ENCODE data around the gene SLC35B2. TPM values are rescaled to one million over a fixed set of nuclear protein-coding genes. Genes with fewer than 3 reads are reported as not detected.

Gene SLC35B2
- total RNA-seq, 1 experiment from 2014 or later = 30.0 TPM

- no peak for DNase-seq
- Histone ChIP-seq H3K27me3 (ENCODE audit: low read length) (no peaks in the 10 kb centered on the region), H4K20me1 (ENCODE audit: insufficient read depth, low read depth, low read length) (no peaks in the 10 kb centered on the region), H3K4me3 (ENCODE audit: low read length) (no peak overlapping the region), H3K9me2 (replicated peaks; ENCODE audit: insufficient read depth, low read length) (no peaks in the 10 kb centered on the region), H3K79me2 (ENCODE audit: low read length) (peaks cover 39% of the 10 kb centered on the region), H3K4me2 (ENCODE audit: low read depth, low read length, poor library complexity, severe bottlenecking) (no peak overlapping the region), H3K36me3 (ENCODE audit: insufficient read depth, low read length) (no peaks in the 10 kb centered on the region; the same call in 1 of the 2 replicates), H3K4me1 (ENCODE audit: low read length) (peaks cover 35% of the 10 kb centered on the region), H3K9ac (ENCODE audit: low read length) (no peak overlapping the region), H3K9me3 (ENCODE audit: low read length) (no peaks in the 10 kb centered on the region), H3K27ac (ENCODE audit: low read length) (no peak overlapping the region), H2AFZ (ENCODE audit: low read length) (no peak overlapping the region)
Observed at GRCh38 chr6:44227148-44227793, 30.1 kb downstream of the SLC35B2 start.

- peaks cover 39% of the 10 kb centered on the region for H3K79me2 ChIP-seq (ENCODE audit: low read length)
- no peaks in the 10 kb centered on the region for H3K9me2 ChIP-seq (replicated peaks; ENCODE audit: insufficient read depth, low read length)
- H3K36me3 ChIP-seq (ENCODE audit: insufficient read depth, low read length) = no peaks in the 10 kb centered on the region; the same call in 1 of the 2 replicates
- no peak overlapping the region for H3K4me3 ChIP-seq (ENCODE audit: low read length)
- peak overlapping the region; percentile 92 for H3K4me2 ChIP-seq (ENCODE audit: low read depth, low read length, poor library complexity, severe bottlenecking)
- no peaks in the 10 kb centered on the region for H3K27me3 ChIP-seq (ENCODE audit: low read length)
- DNase-seq = no peak
- H4K20me1 ChIP-seq (ENCODE audit: insufficient read depth, low read depth, low read length) = no peaks in the 10 kb centered on the region
- no peak overlapping the region for H2AFZ ChIP-seq (ENCODE audit: low read length)
- H3K9ac ChIP-seq (ENCODE audit: low read length) = peak overlapping the region; percentile 48
- no peaks in the 10 kb centered on the region for H3K9me3 ChIP-seq (ENCODE audit: low read length)
- H3K4me1 ChIP-seq (ENCODE audit: low read length) = peaks cover 38% of the 10 kb centered on the region
- peak overlapping the region; percentile 52; the same call in 1 of the 2 replicates for H3K27ac ChIP-seq (ENCODE audit: low read length)
Observed at GRCh38 chr6:44226368-44227147, 30.8 kb downstream of the SLC35B2 start.

- Histone ChIP-seq H3K4me2 (ENCODE audit: low read depth, low read length, poor library complexity, severe bottlenecking) (peak overlapping the region; percentile 92), H3K27ac (ENCODE audit: low read length) (peak overlapping the region; percentile 52), H3K9me2 (replicated peaks; ENCODE audit: insufficient read depth, low read length) (no peaks in the 10 kb centered on the region), H3K36me3 (ENCODE audit: insufficient read depth, low read length) (no peaks in the 10 kb centered on the region; the same call in 1 of the 2 replicates), H3K9me3 (ENCODE audit: low read length) (no peaks in the 10 kb centered on the region), H4K20me1 (ENCODE audit: insufficient read depth, low read depth, low read length) (no peaks in the 10 kb centered on the region), H3K9ac (ENCODE audit: low read length) (peak overlapping the region; percentile 48), H3K4me1 (ENCODE audit: low read length) (peaks cover 42% of the 10 kb centered on the region), H3K27me3 (ENCODE audit: low read length) (no peaks in the 10 kb centered on the region), H3K79me2 (ENCODE audit: low read length) (peaks cover 39% of the 10 kb centered on the region), H2AFZ (ENCODE audit: low read length) (no peak overlapping the region), H3K4me3 (ENCODE audit: low read length) (peak overlapping the region; percentile 74; the same call in 1 of the 2 replicates)
- no peak for DNase-seq
Observed at GRCh38 chr6:44225579-44226325, 31.6 kb downstream of the SLC35B2 start.

- Histone ChIP-seq H4K20me1 (ENCODE audit: insufficient read depth, low read depth, low read length) (no peaks in the 10 kb centered on the region), H3K9ac (ENCODE audit: low read length) (peak overlapping the region; percentile 84)
Observed at GRCh38 chr6:44224965-44225305, 32.4 kb downstream of the SLC35B2 start.

GRCh38 chr6:44224029-44224964, 33.0 kb downstream of the SLC35B2 start:
- H3K4me2 ChIP-seq (ENCODE audit: low read depth, low read length, poor library complexity, severe bottlenecking) = peak overlapping the region; percentile 92
- DNase-seq = peak; percentile 71
- H3K79me2 ChIP-seq (ENCODE audit: low read length) = peaks cover 39% of the 10 kb centered on the region
- no peaks in the 10 kb centered on the region for H3K9me2 ChIP-seq (replicated peaks; ENCODE audit: insufficient read depth, low read length)
- H3K36me3 ChIP-seq (ENCODE audit: insufficient read depth, low read length) = no peaks in the 10 kb centered on the region; the same call in 1 of the 2 replicates
- peaks cover 49% of the 10 kb centered on the region for H3K4me1 ChIP-seq (ENCODE audit: low read length)
- H3K4me3 ChIP-seq (ENCODE audit: low read length) = peak overlapping the region; percentile 74
- no peaks in the 10 kb centered on the region for H4K20me1 ChIP-seq (ENCODE audit: insufficient read depth, low read depth, low read length)
- H3K27me3 ChIP-seq (ENCODE audit: low read length) = no peaks in the 10 kb centered on the region
- H2AFZ ChIP-seq (ENCODE audit: low read length) = peak overlapping the region; percentile 74
- H3K9ac ChIP-seq (ENCODE audit: low read length) = peak overlapping the region; percentile 84
- no peak overlapping the region; the same call in 1 of the 2 replicates for H3K27ac ChIP-seq (ENCODE audit: low read length)
- no peaks in the 10 kb centered on the region for H3K9me3 ChIP-seq (ENCODE audit: low read length)

More at GRCh38 chr6:44224965-44225305, 32.4 kb downstream of the SLC35B2 start:
- H3K4me1 ChIP-seq (ENCODE audit: low read length) = peaks cover 44% of the 10 kb centered on the region
- peak overlapping the region; percentile 92 for H3K4me2 ChIP-seq (ENCODE audit: low read depth, low read length, poor library complexity, severe bottlenecking)
- H3K9me2 ChIP-seq (replicated peaks; ENCODE audit: insufficient read depth, low read length) = no peaks in the 10 kb centered on the region
- peak overlapping the region; percentile 74 for H3K4me3 ChIP-seq (ENCODE audit: low read length)
- H3K27me3 ChIP-seq (ENCODE audit: low read length) = no peaks in the 10 kb centered on the region
- H3K27ac ChIP-seq (ENCODE audit: low read length) = no peak overlapping the region
- H2AFZ ChIP-seq (ENCODE audit: low read length) = no peak overlapping the region
- H3K36me3 ChIP-seq (ENCODE audit: insufficient read depth, low read length) = no peaks in the 10 kb centered on the region; the same call in 1 of the 2 replicates
- no peak for DNase-seq
- peaks cover 39% of the 10 kb centered on the region for H3K79me2 ChIP-seq (ENCODE audit: low read length)
- no peaks in the 10 kb centered on the region for H3K9me3 ChIP-seq (ENCODE audit: low read length)

- H3K9me3 ChIP-seq (ENCODE audit: low read length) = no peaks in the 10 kb centered on the region
- peaks cover 38% of the 10 kb centered on the region for H3K79me2 ChIP-seq (ENCODE audit: low read length)
- H3K27ac ChIP-seq (ENCODE audit: low read length) = no peak within 1 kb of the TSS; the same call in 1 of the 2 replicates
- H3K9ac ChIP-seq (ENCODE audit: low read length) = peak within 1 kb of the TSS; percentile 84
- no peaks in the 10 kb centered on the region for H3K9me2 ChIP-seq (replicated peaks; ENCODE audit: insufficient read depth, low read length)
- peak; percentile 94 for DNase-seq
- peaks cover under 1% of the 10 kb centered on the region; the same call in 1 of the 2 replicates for H4K20me1 ChIP-seq (ENCODE audit: insufficient read depth, low read depth, low read length)
- H2AFZ ChIP-seq (ENCODE audit: low read length) = peak within 1 kb of the TSS; percentile 74
- H3K36me3 ChIP-seq (ENCODE audit: insufficient read depth, low read length) = no peaks in the 10 kb centered on the region
- H3K4me3 ChIP-seq (ENCODE audit: low read length) = peak within 1 kb of the TSS; percentile 74
- H3K27me3 ChIP-seq (ENCODE audit: low read length) = no peaks in the 10 kb centered on the region
- peaks cover 58% of the 10 kb centered on the region for H3K4me1 ChIP-seq (ENCODE audit: low read length)
- H3K4me2 ChIP-seq (ENCODE audit: low read depth, low read length, poor library complexity, severe bottlenecking) = peak within 1 kb of the TSS; percentile 92
Observed at GRCh38 chr6:44223319-44224028, 33.9 kb downstream of the SLC35B2 start, which contains the start of gene SLC29A1. Gene SLC29A1 (plus strand): TSS chr6:44223595. CDS start chr6:44227314, 3,719 bp downstream.

All from Karpas-422 (cell line).